NCI-H510A treated with DMSO at 0.1 percent for 48 hours (cell line): Measurements from ENCODE around the gene CLIC1.
"Not testable (repeated sequence)": the region's sequence is repeated elsewhere in the genome, so short reads cannot be mapped to it uniquely, and the experiment has no call there.

Experiments
- DNase-seq: peaks from one replicate; lab custom pipeline; 2025; lab: John Stamatoyannopoulos, UW

CLIC1 gene

GRCh38 chr6:31722173-31722572 lies 14.2 kb downstream of the CLIC1 start:
- DNase-seq, result no peak

GRCh38 chr6:31721351-31722020 lies 14.8 kb downstream of the CLIC1 start, which contains the start of gene LY6G6C:
Gene LY6G6C, minus strand, starts transcription at chr6:31721746. Its CDS starts 67 bp downstream, at chr6:31721679.
- DNase-seq, result no peak

- no peak for DNase-seq
These were observed 16.0 kb downstream of the CLIC1 start for GRCh38 chr6:31720196-31720770.

- peak; percentile 18 for DNase-seq
These were observed 17.3 kb downstream of the CLIC1 start for GRCh38 chr6:31719001-31719400.

- DNase-seq, result peak; percentile 98
These were observed 18.1 kb downstream of the CLIC1 start for GRCh38 chr6:31718265-31718664.

- peak; percentile 57 for DNase-seq
These were observed 18.7 kb downstream of the CLIC1 start for GRCh38 chr6:31717499-31718222.

- no peak for DNase-seq
These were observed 21.0 kb downstream of the CLIC1 start, which contains the start of gene LY6G6D for GRCh38 chr6:31715022-31715958. Gene LY6G6D, plus strand, starts transcription at chr6:31715348. Its CDS starts 8 bp downstream, at chr6:31715356.

- DNase-seq, result no peak
These were observed 22.2 kb downstream of the CLIC1 start for GRCh38 chr6:31713991-31714684.

GRCh38 chr6:31713465-31713864 lies 22.9 kb downstream of the CLIC1 start:
- DNase-seq, result no peak

GRCh38 chr6:31712296-31712695 lies 24.0 kb downstream of the CLIC1 start:
- DNase-seq, result no peak

- DNase-seq, result no peak
These were observed 25.1 kb downstream of the CLIC1 start for GRCh38 chr6:31711233-31711632.

- no peak for DNase-seq
These were observed 25.7 kb downstream of the CLIC1 start for GRCh38 chr6:31710523-31711219.

- not testable (repeated sequence) for DNase-seq
These were observed 27.2 kb downstream of the CLIC1 start for GRCh38 chr6:31709157-31709556.

GRCh38 chr6:31708224-31708623 lies 28.1 kb downstream of the CLIC1 start:
- no peak for DNase-seq

- no peak for DNase-seq
These were observed 28.6 kb downstream of the CLIC1 start for GRCh38 chr6:31707701-31708100.

- no peak for DNase-seq
These were observed 29.7 kb downstream of the CLIC1 start, which contains the start of gene LY6G6F for GRCh38 chr6:31706599-31706998. Gene LY6G6F, plus strand, starts transcription at chr6:31706866. Its CDS starts 41 bp downstream, at chr6:31706907.

- no peak for DNase-seq
These were observed 30.4 kb downstream of the CLIC1 start for GRCh38 chr6:31705931-31706330.

- DNase-seq, result peak; percentile 98
These were observed 33.3 kb downstream of the CLIC1 start, which contains the start of gene ABHD16A for GRCh38 chr6:31702819-31703716. Gene ABHD16A, minus strand, starts transcription at chr6:31703324. Its CDS starts 43 bp downstream, at chr6:31703281.

- DNase-seq, result no peak
These were observed 33.9 kb downstream of the CLIC1 start for GRCh38 chr6:31702405-31702818.
